GM12875 (cell line): ENCODE results near the gene IQSEC3.
A peak's percentile ranks its signal among the peaks of the same experiment; 100 is the strongest.

Experiments
- H3K4me3 ChIP-seq: one replicate; pipeline ENCODE4 v1.5.1; 2011; ENCODE audit warnings: low read depth, low read length, control low read depth
- CTCF ChIP-seq: IDR thresholded peaks from 2 replicates; pipeline ENCODE4 v1.5.1; 2011; ENCODE audit warnings: low read depth, mild to moderate bottlenecking, control low read depth, inconsistent platforms, low read length, moderate library complexity, borderline replicate concordance; ENCODE audit not compliant: insufficient read depth

The IQSEC3 gene

DNA sequence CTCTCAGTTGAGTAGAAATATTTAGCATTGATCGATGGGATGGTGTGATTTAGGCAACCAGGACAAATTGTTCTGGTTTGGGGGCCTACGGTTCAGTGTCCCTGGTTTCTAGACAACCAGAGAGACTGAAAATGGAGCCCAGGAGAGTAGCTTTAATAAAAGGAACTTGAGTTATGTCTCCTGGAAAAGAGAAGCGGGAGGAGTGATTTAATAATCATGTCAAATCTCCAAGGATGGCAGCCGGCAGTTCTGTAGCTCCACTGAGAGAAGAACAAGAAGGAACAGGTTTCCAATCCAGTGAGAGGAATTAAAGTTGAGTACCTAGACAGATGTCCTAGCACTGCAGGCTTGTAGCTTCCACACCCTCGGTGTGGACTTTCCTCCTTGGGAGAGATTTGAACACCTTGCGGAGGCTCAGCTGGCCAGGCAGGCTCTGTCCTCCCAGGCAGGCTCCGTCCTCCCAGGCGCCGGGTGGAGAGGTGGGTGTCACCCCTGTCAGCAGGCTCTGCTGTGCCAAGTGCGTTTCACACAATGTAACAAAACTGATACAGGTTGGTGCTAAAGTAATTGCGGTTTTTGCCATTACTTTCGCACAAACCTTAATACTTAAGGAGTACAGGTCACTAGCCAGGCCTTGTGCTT, 101.5 kb downstream of the IQSEC3 start:
- TF ChIP-seq CTCF, result no peak

DNA sequence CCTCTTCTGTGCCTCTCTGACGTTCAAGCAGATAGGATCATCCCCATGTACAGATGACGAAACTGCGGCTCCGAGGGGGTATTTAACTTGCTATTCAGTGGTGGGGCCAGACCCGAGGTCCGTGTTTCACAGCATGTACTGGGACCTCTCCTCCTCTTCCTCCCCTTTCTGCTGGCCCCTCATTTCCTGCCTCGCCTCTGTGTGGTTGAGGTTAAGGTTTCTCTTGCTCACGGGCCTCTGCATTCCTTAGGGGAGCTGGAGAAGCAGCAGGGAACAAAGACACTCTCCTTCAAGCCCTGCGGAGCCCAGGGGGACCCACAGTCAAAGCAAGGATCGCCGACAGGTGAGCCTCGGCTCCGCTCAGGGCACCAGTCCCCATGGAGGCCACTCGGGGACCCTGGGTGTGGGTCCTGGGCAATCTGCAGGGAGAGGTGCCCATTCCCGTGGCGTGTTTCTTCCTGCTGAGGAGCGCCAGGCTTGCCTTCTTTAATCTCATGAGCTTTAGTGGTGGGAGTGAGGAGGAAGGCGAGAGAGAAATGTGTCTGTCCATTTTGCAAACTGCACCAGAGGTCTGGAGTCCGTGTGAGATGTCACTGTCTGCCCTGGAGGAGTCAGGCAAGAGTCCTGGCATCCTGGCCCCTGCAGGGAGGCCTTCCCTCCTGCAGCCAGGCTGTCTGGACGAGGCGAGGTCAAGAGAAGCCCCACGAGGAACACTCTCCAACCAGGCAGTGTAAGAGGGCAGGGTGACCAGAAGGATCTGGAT, 102.4 kb downstream of the IQSEC3 start:
- no peak overlapping the region for H3K4me3 ChIP-seq
- no peak for TF ChIP-seq CTCF

More for the DNA sequence above, 101.5 kb downstream of the IQSEC3 start:
- H3K4me3 ChIP-seq, result no peak overlapping the region

DNA sequence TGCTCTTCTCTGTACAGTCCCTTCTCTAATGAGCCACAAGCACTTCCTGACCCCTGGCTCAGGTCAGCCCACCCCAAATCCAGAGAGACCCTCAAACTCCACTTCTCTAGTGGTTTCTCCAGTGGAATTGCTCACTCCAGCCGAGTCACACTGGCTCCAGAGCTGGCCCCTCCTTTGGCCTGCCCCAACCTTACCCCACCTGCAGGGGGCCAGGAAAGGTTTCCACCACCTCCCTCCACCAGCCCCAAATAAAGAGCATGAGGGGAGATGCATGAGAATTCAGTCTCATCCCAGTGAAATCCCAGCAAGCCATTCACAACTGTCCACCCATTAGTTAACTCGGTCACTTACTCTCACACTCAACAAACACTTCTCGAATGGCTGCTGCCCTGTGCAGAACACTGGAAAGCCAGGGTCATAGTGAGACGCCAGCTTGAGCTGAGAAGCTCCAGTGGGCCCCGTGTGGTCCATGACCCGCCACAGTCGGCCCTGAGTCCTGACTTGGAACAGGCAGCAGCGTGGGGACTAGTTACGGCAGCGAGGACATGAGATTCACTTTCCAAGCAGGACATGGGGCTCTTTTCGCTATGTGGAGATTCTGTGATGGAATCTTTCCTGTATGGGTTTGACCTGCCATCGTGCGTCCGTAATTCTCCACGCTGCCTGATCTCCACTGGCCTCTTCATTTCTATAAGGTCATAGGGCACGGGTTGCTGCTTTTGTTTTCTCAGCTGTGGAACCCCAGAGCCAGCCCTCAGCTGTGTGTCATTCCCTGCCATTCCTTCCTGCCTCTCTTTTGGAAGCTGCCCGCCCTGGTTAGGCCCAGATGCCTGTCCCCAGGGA, 103.2 kb downstream of the IQSEC3 start:
- TF ChIP-seq CTCF, result peak; percentile 15; the same call in 1 of the 2 replicates
- no peak overlapping the region for H3K4me3 ChIP-seq

DNA sequence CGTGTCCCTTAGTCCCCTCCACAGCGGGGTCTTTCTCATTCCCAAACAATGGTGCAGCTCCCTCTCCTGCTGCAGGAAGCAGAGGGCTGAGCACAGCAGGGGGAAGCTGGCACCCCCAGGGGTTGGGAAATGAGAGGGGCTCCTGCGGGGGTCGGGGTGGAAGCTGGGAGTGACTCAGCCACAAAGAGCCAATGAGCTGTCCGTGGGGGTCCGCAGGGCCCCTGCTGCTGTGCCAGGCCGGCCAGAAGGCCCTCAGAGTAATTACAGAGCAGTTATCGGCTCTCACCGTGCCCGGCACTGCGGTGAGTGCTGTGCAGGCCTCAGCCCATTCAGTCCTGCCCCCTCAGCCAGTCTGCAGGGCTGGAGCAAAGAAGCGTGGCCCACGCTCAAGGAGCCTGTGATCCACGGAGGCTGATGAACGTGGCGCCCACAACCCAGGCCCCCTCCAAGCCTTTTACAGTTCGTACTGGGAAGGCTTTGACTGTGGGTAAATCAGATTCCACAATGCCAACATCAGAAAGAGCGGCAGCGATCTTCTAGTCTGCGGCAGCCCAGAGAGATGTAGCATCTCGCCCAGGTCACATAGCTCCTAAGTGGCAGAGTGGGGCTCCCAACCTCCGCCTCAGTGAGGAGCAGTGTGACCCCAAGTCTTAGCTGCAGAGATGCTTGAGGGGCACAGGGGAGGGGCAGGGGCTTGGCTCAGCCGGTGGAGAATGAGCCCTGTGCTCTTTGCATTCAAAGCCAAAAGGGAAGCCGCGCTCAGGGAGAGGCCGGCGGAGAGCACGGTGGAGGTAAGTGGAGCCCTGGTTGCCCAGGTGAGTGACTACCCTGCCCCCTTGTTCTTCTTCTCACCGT, 104.0 kb downstream of the IQSEC3 start:
- no peak for TF ChIP-seq CTCF
- no peak overlapping the region for H3K4me3 ChIP-seq

DNA sequence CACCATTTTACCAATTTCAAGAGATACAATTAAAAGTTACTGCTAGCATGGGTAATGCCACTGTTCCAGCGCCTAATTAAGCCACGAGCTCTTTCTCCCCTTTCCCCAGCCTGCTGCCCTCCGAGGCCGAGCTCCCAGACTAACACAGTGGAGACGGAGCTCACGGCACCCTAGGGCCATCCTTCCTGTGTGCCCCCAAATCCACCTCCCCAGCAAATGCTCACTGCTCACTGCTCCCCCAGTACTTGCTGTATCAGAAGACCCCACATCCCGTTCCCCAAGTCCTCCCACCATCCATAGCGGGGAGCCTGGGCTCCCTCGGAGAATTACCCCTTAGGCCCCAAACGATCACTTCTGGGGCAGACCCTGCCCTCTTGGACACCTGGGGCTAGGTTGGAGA, 104.7 kb downstream of the IQSEC3 start:
- H3K4me3 ChIP-seq, result no peak overlapping the region
- no peak for TF ChIP-seq CTCF
